NOMO-1 (cell line): ENCODE data around the gene HOXC4.
A peak's percentile ranks its signal among the peaks of the same experiment; 100 is the strongest.

Source experiments
- DNase-seq, 2 experiments: peaks; one replicate each; lab custom pipeline; 2025; ENCODE audit not compliant: unreplicated experiment in 2 of 2; lab: John Stamatoyannopoulos, UW

HOXC4 gene

DNA sequence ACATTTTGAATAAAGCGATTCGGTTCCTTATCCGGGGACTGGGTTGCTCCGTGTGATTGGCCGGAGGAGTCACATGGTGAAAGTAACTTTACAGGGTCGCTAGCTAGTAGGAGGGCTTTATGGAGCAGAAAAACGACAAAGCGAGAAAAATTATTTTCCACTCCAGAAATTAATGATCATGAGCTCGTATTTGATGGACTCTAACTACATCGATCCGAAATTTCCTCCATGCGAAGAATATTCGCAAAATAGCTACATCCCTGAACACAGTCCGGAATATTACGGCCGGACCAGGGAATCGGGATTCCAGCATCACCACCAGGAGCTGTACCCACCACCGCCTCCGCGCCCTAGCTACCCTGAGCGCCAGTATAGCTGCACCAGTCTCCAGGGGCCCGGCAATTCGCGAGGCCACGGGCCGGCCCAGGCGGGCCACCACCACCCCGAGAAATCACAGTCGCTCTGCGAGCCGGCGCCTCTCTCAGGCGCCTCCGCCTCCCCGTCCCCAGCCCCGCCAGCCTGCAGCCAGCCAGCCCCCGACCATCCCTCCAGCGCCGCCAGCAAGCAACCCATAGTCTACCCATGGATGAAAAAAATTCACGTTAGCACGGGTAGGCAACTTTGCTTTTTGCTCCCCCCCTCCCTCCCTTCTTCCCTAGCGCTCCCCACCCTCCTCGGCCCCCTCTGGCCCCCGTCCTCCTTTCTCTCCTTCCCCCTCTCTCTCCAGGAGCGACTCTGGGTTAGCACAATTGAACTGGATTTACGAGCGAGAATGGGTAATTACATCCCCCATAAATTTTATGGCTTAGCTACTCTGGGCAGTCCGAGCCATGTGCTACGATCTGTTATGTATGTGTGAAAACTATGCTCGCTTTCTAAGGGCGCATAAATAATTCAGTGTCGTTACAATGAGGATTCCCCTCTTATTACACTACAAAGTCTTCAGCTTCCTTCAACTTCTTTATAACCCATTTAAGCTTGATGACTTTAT is at the start of gene HOXC4:
HOXC4 (plus strand) TSS at position 85 of the 991 bp plus-strand sequence; CDS start at position 173, 88 bp downstream.
- peak; percentile 42 to 80 for DNase-seq

DNA sequence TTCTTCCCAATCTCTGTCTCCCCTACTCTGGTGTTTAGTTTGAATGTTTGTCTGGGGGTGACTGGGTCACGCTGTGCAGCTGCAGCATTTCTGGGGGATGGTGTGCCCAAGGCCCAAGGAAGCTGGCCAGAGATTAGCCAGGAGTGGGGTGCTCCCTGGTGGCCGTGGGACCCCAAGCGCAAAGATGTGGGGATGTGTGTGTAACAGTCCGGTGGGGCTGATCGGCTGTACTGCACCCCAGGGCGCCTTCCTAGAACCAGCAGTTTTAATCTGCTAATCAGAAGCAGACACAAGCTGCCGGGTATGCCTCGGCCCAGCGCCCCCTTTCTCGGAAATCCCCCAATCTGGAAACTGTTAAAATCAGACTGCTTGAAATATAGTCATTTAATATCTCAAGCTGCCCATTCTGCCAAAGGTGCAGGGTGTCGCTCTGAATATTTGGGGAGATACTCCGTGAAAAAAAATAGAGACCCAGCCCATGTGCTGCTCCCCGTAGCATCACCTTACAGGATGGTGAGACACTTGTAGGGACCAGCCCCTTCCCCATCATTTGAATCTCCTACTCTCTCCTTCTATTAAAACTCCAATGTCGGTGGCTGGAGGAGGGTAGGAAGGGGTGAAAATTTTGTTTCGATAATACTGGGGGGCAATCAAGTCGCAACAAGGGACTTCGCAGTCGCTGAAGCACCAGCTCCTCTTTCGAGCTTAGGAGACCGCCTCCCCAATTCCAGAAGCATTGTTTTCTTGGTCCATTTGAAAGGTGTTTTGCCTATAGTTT is 49.4 kb upstream of the HOXC4 start:
- no peak for DNase-seq

DNA sequence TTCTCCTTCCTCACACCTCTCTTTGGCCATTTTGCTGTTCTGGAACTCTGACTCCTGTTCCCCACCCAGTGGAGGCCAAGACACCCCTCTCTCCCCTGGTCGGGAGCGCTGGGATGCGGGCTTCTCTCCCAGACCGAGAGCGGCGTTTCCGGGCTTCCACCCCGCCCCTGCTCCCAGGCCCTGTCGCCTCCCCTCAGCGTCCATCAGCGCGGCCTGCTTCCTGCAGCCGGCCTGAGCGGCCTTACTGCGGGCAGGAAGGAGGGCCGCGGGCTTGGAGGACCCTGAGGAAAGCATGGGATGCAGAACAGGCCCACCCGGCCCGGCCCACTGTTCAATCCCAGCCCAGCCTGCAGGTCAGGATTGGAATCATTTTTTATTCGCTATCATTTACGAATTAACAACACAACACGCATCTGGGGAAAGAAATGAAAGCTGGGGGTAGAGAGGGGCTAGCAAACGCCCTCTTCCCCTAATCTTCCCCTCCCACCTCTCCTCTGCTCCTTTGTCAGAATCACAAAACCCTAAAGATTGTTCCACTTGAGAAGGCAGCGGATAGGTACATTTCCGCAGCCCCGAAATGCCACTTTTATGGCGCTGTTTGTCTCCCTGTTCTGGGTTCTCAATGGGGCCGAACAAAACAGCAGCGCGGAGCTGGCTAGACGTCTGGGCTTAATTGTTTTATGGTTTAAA is 48.6 kb upstream of the HOXC4 start:
- no peak for DNase-seq

DNA sequence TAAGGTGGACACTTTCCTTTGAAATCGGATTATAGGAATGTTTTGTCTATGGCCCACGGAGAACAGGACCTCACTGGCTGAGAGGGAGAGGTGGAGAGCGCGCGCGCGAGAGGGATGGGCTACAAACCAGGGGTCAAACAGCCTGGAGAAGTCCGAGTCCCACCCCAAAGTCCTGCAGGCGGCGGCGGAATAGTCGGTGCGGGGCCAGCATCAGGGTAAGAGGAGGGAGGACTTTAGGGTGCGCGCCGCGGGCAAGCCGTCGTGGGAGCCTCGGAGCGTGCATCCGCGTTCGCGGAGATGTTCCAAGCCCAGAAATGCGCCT is 48.1 kb upstream of the HOXC4 start:
- DNase-seq: no peak

DNA sequence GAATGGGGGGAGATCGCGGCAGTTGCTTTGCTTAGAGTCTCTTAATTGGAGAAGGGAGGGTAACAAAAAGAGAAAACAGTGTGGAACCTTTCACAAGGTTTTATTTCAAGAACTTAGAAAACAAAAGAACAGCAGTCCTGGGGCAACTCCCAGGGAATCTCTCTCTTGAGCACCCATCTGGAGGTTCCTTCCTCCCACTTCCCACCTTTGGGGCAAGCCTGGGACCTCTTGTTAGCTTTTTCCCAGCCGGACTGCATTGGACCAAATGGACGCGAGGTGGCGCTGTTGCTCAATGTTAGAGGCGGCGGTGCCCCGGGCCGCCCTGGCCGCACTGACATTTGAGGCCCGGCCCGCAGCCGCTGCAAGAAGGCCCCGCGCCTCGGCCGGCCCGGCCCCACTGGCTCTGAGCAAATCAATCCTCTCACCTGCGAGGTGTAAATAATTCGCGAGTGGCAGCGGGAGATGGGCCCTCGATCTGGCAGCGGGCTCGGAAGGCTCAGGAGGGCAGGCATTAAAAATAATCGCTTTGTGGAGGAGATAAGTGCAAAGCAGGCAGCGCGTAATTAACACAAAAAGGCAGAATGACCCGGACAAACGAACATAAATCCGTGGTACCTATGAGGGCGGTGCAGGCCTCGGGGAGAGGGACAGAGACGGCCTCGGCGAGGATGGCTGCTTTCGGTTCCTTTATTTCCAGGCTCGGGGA is 47.6 kb upstream of the HOXC4 start:
- DNase-seq: peak; percentile 57 to 66

DNA sequence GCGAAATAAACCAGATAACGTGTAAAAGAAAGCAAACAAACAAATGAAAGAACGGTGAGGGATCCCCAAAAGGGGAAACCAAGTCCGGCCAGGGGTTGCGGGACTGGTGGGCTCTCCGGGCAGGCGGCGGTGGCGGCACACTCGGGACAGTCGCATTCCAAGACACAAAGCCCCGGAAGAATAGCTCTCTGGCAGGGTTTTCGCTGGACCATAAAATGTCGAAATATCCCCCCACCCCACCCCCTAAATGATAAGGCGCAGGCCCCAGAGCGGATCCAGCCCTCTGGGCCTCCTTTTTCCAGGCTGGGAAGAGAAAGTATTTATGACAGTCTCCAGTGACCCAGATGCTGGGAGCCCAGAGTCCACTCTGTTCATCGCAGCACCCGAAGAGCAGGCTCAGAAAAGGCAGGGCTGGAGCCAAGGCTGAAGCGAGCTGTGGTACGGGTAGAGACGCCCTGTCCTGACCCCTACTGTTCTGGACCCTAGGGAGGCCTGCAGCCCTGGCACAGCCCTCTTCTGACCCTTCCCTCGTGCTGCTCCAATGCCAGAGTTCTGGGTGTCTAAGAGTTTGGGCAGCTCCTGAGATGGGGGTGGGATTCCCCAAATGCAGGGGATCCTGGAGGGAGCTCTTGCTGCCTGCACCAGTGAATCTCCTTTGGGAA is 46.9 kb upstream of the HOXC4 start:
- peak in 1 of 2 experiments; percentile 28 for DNase-seq

DNA sequence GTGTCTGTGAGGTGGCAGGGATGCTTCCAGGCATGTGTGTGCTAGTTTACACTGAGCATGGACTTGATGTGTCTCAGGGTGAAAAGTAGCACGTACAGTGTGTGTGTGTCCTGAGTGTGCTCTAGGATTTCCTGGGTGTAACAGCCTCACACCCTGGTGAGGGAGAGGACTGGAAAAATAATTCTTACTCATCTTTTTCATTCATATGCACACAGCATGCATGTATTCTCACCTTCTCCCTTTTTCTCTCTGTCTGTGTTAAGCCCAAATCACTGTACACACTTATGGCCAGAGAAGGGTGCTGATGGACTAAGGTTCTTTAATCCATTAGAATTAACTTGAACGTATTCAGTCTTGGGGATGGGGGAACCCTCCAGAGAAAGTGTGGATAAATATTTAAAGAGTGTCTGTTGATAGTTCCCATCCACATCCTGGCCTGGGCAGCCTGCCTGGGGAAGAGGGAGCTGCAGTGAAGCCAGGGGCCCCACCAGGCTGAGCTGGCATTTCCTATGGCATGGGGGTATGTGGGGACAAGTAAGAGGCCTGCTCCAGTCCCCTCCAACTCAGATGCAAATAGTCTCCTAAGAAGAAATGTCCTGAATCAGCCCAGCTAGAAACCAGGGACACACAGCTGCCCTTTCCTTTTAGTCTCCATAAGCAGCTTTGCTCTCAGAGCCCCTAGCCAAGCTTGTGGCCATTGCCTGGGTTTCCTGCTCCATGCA is 45.9 kb upstream of the HOXC4 start:
- DNase-seq: no peak

DNA sequence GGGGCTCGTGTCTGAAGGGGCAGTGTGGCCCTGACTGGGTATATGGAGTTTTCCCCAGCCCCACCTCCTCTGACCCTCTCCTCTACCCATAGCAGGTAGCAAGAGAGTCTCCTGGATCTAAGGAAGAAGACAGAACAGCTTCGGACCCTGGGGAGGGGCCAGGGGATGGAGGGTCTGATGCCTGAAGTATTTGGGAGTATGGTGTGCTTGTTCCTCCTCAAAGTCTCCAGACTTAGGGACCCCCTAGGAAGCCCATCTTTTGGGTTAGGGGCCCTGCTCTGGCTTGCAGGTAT is 45.4 kb upstream of the HOXC4 start:
- DNase-seq: no peak

DNA sequence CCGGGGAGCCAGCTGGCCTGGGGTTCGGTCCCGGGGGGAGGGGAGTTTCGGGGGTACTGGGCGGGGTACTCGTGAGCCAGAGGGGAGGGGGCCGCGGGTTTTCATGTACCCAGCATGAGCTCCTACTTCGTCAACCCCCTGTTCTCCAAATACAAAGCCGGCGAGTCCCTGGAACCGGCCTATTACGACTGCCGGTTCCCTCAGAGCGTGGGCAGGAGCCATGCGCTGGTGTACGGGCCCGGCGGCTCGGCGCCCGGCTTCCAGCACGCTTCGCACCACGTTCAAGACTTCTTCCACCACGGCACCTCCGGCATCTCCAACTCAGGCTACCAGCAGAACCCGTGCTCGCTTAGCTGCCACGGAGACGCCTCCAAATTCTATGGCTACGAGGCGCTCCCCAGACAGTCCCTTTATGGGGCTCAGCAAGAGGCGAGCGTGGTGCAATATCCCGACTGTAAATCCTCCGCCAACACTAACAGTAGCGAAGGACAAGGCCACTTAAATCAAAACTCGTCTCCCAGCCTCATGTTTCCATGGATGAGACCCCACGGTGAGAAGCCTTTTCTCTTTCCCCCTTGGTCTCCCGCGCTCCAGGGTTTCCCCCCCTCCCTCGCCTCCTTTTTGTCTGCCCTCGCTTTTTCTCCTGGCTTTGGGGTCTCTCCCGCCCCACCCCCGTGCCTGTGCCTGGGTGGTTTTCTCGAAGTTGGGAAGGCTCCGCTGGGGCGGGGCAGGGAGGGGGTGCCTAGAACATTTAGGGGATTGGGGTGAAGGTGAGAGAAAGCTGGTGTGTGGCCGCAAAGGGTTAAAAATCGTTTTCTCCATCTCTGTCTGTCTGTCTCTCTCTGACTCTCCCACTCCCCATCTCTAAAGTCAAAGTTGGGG is 44.2 kb upstream of the HOXC4 start:
- DNase-seq: peak in 1 of 2 experiments; percentile 32

DNA sequence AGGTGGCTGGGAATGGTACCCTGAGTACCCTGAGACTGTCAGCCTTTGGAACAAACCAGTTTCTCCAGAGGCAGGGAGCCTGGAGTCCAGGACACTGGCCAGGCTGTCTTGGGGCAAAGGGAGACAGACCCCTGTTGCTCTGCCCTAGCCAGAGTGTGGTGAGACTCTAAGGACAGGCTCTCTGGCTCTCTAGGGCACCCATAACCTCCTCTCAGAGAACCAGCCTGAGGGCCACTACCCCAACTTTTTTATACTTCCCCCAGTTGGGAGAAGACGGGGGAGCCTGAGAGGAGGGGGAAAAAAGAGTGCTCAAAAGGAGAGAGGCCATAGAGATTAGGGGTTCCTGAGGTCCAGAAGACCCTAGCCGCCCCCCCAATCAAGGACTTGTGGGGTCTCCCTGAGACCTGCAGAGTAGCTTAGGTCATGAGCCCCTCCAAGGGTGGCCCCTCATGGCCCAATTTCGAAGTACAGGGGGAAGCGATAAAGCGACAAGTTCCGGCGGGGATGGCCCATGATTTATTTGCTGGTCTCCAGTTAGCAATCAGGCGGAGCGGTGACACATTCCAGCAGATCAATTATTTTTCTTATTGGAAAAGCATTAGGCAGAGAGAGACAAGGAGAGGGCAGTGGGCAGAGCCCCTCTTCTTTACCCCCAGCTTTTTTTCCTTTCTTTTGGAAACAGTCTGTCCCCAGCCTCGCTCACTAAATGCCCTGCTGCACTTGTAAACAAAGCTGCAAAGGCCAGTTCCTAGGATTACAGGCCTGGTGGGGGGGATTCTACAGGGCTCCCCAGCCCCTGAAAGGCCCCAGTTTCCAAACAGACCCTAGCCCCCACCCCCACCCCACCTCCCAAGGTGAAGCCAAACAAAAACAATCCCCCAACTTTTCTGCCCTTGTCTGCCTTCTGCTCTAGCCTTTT is 43.3 kb upstream of the HOXC4 start:
- no peak for DNase-seq

DNA sequence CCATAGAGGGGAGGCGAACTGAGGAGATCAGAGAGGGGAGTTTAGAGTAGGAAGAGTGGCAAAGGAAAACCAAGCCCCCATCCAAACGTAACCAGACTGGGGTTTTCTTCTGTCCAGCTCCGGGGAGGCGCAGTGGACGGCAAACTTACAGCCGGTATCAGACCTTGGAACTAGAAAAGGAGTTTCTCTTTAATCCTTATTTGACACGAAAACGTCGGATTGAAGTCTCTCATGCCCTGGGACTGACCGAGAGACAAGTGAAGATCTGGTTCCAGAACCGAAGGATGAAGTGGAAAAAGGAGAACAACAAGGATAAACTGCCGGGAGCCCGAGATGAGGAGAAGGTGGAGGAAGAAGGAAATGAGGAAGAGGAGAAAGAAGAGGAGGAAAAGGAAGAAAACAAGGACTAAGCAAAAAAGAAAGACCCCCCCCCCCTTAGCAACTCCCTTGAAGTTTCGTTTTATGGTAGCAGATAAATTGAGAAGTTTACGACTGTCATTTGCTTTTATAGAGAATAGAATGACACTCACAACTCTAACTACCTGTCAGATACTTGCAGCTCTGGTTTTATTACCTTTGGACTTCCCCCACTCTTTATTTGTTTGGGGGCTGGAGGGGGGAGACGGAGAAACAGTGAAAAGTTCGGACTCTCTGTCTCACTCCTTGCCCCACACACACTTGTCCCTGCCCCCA is 42.5 kb upstream of the HOXC4 start:
- DNase-seq: no peak

DNA sequence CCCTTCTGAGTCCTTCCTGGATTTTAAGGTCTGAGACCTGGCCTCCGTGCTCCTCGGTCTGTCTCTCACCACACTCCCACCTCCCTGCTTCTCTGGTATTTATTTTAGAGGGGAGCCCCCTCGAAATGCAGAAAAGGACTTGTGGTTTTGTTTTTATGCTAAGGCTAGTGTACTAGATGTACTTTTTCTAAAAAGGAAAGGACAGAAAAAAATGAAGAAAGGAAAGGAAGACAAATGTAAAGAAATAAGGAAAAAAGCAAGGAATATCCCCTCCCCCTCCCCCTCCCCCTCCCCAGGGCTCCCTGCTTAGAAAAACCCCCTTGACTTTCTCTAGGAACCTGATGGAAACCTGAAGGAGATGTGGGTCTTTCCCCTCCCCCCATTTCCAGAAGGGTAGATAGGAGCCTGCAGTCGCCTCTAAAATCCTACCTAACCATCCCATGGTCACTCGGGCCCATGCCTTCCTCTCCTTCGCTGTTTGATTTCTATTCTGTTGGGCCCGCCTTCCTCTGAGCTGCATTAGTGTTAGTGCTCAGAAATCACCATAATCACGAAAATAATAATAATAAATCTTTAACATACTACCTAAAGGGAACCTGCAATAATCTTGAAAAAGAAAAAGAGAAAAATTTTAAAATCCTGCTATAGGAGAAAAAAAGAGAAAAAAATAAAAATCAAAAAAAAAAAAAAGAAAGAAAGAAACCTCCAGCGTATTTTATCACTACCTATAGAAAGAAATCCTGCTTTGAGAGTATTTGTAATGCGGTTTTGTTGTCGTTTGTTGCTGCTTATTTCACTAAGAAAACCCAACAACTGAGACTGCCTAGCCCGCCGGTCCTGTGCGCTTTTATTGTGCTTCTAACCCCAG is 41.7 kb upstream of the HOXC4 start:
- DNase-seq: no peak

DNA sequence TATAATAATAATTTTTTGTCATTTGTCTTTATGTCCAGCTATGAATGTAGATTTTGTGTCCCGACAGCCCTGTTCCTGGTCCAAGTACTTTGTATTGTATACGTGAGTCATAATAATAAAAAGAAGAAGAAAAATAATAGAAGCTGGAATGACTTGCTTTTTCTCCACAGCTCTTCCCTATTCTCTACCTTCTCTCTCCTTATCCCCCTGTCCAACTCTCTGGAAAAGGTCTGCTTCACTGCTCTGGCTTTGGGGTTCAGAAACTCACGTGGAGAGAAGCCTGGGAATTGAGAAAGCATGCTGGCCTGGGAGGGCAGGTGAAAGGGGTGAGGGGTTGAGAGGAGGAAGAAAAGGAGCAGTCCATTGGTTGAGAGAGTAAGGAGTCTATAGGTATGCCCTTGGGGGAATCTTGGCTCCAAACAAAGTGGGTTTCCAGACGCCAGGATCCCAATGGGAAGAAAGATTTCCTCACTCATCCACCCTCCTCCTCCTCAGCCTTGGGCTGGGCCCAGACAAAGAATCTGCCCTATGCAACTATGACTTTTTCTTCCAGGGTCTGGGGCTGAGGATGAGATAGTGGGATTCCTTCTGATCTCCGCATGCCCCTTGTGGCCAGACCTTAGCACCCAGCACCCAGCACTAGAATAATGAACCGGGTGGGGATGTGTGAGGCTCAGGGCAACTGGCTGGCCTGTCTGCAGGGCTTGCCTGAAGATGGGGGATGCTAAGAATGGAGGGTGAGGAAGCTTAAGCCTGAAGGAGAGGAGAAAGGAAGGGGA is 40.8 kb upstream of the HOXC4 start:
- no peak for DNase-seq

DNA sequence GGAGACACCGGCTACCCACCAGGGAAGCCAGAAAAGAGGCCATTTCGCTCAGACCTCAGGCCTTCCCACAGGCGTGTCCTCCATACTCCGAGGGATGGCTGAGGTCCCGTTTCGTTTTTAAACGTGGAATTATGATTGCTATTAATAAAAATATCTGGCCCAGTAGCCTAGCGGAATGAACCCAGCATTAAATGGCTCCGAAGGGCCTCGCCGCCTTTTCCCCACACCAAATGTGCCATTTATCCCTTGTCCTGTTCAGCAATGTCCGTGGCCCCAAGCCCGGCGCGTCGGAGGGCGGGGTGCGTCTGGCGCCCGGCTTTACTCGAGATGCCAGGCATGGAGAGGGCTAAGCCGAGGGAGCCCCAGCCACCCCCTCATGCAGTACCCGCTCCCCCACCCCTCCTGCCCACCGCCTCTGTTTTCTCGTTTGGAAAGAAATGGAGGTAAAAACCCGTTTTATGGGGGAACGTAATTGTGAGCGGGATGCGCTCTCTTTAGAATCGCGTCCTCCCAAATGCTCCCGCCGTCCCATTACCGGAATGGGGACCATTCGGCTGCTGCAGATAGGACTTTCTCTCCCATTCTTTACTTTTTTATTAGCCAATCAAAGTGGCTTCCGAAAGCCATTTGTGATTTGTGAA is 39.1 kb upstream of the HOXC4 start:
- DNase-seq: no peak
